GM19025 (cell line): ENCODE measurements around the gene NAALADL2.
"Not testable (repeated sequence)": the region's sequence is repeated elsewhere in the genome, so short reads cannot be mapped to it uniquely, and the experiment has no call there.

Source experiments
- ATAC-seq: cut with Tn5 transposase; IDR thresholded peaks from one replicate; pipeline ENCODE4 v1.9.1; 2021; ENCODE audit warnings: mild to moderate bottlenecking, low read depth, moderate library complexity; ENCODE audit not compliant: unreplicated experiment

Gene NAALADL2

DNA sequence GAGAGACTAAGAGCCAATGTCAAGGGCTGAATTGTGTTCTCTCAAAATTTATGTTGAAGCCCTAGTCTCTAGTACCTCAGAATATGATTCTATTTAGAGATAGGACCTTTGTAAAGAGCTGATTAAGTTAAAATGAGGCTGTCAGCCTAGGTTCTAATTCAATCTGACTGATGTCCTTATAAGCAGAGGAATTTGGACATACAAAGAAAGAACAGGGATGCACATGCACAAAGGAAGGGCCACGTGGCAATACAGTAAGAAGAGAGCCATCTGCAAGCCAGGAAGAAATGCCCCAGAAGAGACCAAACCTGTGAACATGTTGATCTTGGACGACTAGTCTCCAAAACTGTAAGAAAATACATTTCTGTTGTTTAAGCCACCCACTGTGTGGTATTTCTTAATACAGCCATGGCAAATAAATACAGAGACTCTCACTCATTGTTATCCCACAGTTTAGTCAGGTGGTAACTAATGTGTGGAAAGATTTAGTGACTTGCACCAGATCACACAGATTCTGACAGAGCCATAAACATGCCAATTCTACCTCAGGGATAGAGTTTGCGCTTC lies 652.2 kb downstream of the NAALADL2 start:
- no peak for ATAC-seq

DNA sequence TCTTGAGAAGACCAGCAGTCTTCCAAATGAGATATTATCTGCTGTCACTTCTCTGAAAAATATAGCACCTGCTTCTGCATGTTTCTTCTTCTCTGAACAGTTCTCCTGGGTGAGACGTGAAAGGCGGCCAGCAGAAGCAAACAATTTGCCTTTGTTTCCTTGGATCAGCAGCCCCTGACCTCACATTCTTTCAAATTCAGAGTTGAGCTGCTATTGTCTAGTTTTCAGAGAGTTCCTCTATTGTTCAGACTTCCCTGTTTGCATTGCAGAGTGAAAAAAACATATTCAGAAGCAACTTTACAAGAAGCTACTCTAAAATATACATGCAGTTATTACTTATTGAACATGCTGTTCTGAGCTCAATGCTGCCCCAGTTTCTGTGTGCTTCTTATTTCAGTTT lies 653.6 kb downstream of the NAALADL2 start:
- no peak for ATAC-seq

DNA sequence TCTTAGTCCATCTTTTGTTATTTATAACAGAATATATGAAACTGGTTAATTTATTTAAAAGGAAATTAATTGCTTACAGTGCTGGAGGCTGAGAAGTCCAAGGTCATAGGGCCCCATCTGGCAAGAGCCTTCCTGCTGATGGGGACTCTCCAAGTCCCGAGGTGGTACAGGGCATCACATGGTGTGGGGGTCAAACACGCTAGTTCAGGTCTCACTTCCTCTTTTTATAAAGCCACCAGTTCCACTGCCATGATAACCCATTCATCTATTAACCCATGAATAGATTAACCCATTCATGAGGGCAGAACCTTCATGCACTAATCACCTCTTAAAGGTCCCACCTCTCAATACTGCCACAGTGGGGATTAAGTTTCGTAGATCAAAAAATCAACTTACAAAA lies 659.3 kb downstream of the NAALADL2 start:
- peak; percentile 73 for ATAC-seq

DNA sequence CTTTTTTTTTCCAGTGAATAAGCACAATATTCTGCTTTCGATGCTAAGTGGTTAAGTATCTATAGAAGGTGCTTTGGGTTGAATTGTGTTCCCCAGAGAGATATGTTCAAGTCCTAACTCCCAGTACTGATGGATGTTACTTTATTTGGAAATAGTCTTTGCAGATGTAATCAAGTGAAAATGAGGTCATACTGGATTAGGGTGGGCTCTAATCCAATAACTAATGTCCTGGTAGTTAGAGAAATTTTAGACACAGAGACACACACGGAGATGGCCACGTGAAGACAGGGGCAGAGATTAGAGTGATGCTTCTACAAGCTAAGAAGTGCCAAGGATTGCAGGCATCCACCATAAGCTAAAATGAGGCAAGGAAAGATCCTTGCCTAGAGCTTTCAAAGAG lies 662.3 kb downstream of the NAALADL2 start:
- ATAC-seq: no peak

DNA sequence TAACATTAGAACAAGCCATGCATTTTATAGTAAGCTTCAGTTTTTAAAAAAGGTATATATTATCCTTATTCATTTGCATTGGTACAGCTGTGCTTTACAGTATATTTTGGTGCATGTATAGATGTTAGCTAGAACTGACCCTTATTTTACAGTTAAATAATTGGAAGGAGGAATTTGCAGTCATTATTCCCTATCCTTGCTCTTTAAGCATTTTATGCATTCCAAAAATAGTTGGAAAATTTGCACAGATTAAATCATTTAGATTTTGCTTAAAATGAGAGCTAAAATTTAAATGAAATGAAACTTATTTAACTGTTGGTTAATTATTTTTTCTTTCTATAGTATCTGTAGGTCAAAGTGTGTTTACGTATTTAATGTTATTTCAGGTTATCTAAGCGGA lies 667.1 kb downstream of the NAALADL2 start:
- no peak for ATAC-seq

DNA sequence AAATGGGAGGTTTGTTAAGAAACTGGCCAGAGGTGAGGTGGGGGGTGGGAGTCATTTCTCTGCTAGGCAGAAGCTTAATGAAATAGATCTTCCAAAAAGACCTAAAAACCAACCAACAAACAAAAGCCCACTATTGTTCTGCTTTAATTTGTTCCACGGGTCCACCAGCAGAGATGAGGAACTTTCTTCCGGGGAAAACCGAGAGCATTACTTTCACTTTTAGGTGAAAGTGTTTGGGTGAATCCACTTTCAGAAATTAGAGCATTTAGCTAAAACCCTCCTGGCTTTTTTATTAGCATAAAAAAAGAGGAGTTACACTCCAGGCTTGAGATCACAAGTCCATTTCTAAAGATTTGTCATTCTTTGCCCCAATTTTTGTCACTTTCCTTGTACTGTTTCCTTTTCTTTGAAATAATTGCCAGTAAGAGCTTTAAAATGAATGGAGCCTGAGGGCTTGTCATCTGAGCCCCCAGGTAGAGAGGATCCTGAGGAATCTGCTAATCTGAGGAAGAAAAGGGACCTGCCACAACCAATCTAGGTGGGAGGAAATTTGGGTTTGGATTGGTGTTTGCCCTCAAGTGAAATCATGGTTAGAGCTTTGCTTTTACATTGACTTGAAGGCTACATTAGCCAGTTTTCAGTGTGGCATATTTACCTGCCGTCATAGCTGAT lies 667.6 kb downstream of the NAALADL2 start:
- no peak for ATAC-seq

DNA sequence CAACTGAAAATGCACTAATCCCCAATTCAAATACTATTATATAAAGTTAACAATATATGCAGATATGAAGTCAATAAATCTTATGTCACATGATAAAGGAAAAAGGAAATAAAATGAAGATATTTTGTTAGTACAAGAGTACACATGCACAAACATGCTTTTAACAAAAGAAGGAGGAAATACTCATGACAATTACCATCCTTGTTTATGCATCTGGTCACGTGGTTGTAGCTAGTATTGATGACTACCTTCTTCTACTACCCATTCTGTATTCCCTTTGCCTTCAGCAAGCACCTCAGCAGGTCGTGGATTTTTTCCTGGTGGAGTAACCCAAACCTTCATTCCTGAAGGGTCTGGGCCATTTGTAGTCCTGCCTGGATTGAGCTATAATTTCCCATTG lies 669.6 kb downstream of the NAALADL2 start:
- ATAC-seq: not testable (repeated sequence)

DNA sequence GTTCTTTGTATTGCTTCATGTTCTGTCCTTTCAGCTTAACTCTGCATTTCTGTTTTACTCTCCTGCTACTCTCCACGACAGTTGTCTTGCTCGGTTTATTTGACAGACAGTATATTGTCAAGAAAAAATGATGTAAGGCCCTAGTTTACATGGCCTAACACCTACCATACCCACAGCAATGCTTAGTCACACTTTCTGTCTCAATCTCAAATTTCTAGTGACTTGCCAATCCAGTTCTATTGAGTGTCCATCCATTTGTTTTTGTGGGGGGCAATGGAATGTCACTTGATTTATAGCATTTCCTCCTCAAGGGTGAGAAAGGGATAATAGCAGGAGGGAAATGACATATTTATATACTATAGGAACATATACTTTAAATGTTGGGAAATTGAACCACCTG lies 676.2 kb downstream of the NAALADL2 start:
- no peak for ATAC-seq

DNA sequence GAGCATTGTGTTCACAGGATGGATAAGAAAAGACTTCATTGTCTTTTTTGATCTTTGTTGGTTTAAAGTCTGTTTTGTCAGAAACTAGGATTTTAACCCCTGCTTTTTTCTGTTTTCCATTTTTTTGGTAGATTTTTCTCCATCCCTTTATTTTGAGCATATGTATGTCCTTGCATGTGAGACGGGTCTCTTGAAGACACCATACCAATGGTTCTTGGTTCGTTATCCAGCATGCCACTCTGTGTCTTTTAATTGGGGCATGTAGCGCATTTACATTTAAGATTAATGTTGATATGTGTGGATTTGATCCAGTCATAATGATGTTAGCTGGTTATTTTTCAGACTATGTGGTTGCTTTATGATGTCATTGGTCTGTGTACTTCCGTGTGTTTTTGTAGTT lies 687.0 kb downstream of the NAALADL2 start:
- no peak for ATAC-seq

DNA sequence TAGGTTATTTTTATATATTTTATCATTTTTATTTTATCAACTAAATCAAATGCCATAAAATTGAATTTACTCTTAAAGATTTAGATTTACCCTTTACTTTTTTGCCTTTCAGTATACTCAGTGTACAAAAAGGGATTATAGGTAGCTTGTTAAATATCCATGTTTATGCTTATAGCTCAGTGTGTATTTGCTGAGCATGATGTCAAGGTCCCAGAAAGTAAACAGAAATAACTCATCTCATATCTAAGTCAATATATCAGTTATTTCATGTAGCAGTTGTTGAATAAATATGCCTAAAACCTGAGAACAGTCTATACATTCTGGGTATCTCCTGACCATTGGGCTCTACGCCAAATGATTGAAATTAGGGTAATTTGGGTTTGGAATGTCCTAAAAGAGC lies 693.8 kb downstream of the NAALADL2 start:
- no peak for ATAC-seq

DNA sequence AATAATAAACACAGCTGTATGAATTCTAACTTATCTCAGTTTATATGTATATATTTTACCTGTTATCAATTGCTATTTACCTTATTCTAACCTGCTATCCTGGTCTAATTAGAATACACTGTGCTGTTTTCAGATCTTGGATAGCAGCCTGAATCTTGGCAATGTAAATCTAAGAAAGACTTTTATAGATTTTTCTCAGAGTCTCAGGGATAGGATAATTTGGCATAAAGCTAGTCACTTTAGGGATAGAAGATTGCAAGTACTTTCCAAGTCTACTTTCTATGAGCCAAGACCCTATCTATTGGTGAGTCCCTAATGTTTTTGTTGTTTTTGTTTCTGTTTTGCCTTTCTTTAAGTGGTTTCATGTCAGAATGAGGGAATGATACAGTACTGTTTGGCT lies 695.7 kb downstream of the NAALADL2 start:
- no peak for ATAC-seq

DNA sequence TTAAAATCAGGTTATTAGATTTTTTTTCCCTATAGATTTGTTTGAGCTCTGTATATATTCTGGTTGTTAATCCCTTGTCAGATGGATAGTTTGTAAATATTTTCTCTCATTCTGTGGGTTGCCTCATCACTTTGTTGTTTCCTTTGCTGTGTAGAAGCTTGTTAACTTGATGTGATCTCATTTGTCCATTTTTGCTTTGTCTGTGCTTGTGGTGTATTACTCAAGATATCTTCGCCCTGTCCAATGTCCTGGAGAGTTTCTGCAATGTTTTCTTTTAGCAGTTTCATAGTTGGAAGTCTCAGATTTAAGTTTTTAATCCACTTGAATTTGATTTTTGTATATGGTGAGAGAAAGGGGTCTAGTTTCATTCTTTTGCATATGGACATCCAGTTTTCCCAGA lies 699.1 kb downstream of the NAALADL2 start:
- ATAC-seq: no peak

DNA sequence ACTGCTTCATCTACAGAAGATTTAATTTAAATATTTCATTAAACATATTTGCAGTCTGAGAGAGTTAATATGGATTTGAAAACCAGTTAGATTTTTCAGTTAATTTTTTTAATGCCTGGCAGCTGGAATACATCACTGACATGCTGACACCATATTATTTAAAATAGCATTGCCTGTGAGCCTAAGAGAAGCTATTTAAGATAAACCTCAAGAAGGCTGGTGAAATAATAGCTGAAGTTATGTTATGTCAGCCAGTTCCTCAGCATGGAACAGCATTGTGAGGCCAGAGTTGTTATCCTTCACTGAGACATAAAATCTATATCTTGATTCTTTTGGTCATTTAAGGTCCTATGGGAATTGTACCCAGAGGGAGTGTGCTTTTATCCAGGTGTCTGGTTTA lies 705.2 kb downstream of the NAALADL2 start:
- no peak for ATAC-seq

DNA sequence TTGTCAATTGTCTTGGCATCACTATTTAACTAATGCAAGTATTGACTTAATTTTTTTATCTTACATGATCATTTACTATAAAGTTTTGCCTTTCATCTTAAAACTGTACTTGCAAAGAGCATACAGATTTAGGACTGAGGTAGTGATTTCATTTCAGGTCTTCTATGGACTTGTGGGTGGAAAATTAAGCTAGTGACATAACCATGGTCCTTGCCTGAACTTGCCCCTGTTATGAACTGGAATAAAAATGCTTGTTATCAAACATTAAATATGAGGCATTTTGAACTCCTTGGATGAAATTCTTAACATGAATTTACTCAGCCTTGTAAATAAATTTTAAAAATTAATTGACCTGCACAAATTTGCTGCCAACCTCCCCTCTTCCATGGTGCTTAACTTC lies 712.0 kb downstream of the NAALADL2 start:
- ATAC-seq: no peak

DNA sequence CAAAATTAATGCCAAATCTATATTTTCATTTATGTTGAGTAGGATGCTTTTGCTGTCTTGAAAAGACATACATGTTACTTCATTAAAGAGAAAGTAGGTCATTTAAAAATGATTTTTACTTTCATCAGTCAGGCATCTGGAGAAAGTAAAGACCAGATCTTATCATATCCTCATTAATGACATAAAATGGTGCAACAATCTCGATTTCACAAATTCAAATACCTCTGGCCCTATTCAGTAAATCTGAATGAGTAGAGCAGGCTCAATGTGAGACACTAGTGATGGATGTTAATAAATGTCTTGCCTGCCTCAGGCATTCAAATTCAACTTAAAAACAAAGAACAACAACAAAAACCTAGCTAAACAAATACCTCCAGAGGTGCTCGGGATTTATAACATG lies 714.1 kb downstream of the NAALADL2 start:
- no peak for ATAC-seq

DNA sequence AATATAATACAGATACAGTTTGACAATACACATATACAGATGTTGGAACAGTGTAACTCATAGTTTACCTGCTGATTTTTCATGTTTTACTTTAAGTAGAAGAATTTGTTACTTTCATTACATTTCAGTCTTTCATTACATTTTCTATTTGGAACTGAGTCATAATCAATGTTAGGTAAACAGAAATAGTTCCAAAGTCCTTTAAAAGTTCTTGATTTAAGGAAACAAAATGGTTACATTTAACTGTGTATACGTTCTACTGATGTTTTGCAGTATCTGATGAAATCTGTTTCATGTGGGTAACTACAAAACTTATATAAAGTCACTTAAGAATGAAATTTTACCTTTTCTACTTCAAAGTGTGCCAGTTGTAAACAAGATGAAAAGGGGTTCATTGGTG lies 721.2 kb downstream of the NAALADL2 start:
- ATAC-seq: no peak

DNA sequence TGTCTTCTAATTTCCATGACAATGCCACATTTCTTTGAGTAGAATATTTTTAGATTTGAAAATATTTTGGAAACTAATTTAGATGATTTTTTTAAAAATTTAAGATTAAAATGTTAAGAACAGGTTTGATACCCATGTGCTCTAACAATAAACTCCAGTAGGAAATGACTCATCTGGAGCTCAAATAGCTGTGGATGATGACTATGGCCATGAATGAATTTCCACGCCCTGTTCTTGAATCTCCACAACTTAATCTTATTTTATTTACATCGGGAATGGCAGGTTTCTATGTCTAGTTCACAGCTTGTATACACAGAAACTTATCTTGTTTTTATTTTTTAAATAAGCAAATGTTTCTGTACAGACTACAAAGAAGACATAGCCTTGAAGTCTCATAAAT lies 726.8 kb downstream of the NAALADL2 start:
- no peak for ATAC-seq

DNA sequence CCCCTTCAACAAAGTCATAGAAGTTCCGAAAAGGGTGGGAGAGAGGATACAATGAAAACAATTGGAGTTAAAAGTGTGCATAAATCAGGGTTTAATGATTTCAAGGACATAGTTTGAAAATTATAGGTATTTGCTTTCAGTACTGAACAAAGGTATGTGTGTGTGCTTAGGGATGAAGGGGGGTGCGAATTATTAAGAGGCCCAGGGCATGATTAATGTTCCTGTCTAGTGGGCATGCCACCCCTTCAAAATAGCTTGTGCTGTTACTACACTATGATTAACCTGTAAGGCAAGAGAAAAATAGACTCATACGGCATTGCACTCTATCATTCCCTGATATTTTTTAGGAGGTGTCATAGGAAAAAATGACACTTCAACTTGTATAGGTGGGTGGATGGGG lies 731.6 kb downstream of the NAALADL2 start:
- ATAC-seq: no peak

DNA sequence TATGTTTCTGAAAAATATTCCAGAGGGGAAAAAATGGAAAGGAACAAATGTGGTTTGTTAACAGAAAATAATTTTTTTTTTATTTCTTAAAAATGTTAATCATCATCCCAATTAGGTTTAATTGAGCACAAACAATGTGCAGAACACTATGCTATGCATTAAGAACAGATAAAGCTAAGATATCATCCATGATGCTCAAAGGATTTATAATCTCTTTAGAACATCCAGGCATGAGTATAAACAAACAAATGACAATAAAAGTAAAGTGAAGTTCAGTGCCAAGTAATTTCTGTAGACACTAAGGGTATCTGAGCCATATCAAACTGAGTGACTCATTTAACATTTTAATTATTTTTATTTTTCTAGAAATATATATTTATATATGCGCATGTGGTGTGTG lies 732.2 kb downstream of the NAALADL2 start:
- no peak for ATAC-seq

DNA sequence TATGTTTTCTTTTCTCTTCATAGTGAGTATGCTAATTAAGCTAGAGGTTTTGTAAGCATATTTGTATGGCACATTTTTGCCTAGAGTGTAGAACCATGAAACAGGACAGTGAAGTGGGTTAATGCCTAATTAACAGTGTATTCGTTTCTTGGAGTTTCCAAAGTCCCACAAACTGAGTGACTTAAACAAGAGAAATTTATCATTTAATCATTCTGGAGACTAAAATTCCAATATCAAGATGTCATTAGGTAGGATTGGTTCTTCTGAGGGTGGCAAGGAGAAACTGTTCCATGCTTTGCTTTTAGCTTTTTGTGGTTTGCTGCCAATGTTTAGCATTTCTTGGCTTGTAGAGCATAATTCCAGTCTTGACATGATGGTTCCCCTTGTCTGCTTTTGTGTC lies 734.2 kb downstream of the NAALADL2 start:
- ATAC-seq: no peak

DNA sequence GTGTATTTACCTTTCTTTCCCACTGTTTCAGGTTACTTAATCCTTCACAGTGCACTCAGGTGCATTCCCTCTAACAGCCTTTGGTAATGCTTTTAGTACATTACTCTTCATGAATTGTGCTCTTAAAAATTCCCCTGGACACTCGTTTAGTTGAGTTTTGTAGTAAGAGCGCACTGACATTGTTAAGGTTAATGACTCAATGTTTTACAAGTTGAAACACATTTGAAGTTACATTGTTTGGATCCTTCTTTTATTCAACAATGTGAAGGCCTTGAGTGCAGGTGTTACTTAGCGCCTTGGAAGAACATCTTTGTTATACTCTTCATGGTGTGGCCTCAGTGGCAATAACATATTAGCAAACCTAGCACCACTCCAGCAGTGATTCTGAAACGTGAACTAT lies 739.6 kb downstream of the NAALADL2 start:
- no peak for ATAC-seq

DNA sequence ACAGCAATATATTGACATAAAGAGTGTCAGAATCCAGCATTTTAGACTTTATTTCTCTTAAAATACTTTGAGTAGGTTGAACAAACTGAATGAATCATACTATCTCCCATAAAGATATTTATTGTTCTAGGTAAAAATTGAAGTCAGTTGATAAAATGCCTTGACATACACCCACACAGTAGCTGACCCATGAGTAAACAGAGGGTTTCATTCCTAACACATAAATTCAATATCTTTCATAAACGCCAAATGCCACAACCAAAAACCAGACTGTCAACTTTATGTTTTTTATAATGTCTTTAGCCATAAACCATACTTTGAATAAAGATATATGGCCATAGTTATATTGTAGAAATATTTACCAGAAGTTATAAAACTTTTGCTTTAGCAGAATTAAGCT lies 742.4 kb downstream of the NAALADL2 start:
- ATAC-seq: no peak

DNA sequence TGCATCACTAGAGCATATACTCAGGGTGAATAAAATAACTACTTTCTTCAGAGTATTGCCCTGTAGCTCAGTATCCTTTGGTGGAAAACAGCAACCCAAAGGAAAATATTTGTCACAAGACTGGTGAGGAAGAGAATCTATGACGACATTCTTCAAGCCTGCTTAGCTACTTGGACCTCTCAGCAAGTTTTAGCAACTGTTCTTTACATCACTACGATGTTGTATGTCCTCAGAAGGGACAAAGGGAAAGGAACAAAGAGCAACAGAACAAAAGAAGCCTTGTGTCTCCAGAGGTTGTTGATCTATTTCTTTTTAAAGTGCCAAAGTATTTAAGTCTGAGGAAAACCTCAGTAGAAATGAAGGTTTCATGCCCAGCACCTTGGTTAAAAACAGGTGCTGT lies 746.7 kb downstream of the NAALADL2 start:
- no peak for ATAC-seq
